PC-3 (cell line): ENCODE results near the gene SEC22A. TPM values are rescaled to one million over a fixed set of nuclear protein-coding genes. Genes with fewer than 3 reads are reported as not detected.

Source experiments
- ATAC-seq: fragments of 200-7000 bp; cut with Tn5 transposase; 2 replicates; pipeline ENCODE4 v1.9.1; 2020; ENCODE audit warnings: mild to moderate bottlenecking, moderate library complexity
- Bru-seq: library from RNA; stranded (reverse); fragments of 400-500 nt; gene quantifications from one replicate; lab custom pipeline; 2021; lab: Mats Ljungman, UMichigan
- BruChase-seq, 2 experiments: library from RNA; stranded (reverse); fragments of 400-500 nt; gene quantifications; one replicate each; lab custom pipeline; 2021; lab: Mats Ljungman, UMichigan
- BruUV-seq: library from RNA; stranded (reverse); fragments of 400-500 nt; replicated peaks from 2 replicates; lab custom pipeline; 2021; lab: Mats Ljungman, UMichigan
- CTCF ChIA-PET: fragments of 300-600 bp; sonication (Branson Sonifier 250); formaldehyde crosslinking; loops from one replicate; lab custom pipeline; 2022; ENCODE audit warnings: antibody characterized with exemption; lab: Charles Lee
- POLR2A ChIA-PET: fragments of 300-600 bp; sonication (Branson Sonifier 250); formaldehyde crosslinking; loops from one replicate; lab custom pipeline; 2022; ENCODE audit warnings: antibody characterized with exemption; ENCODE audit not compliant: unreplicated experiment; lab: Charles Lee
- DNase-seq: peaks from one replicate; pipeline ENCODE4 v3.0.0-alpha.2; 2015
- H2AFZ ChIP-seq: fragments of 300-600 bp; sonication (generic); 2 replicates; pipeline ENCODE4 v1.6.0; 2016; ENCODE audit warnings: antibody characterized with exemption, low read length
- H3F3A ChIP-seq: fragments of 300-600 bp; sonication (generic); one replicate; pipeline ENCODE4 v1.6.0; 2017; ENCODE audit warnings: antibody characterized with exemption, low read length, control low read depth, mild to moderate bottlenecking; ENCODE audit not compliant: unreplicated experiment
- H3K27ac ChIP-seq: fragments of 300-600 bp; sonication (generic); 2 replicates; pipeline ENCODE4 v1.5.1; 2016; ENCODE audit warnings: mild to moderate bottlenecking, low read length
- H3K27me3 ChIP-seq: fragments of 300-600 bp; sonication (generic); 2 replicates; pipeline ENCODE4 v1.6.1; 2016; ENCODE audit warnings: low read length, mixed read lengths
- H3K36me3 ChIP-seq: fragments of 300-600 bp; sonication (generic); 2 replicates; pipeline ENCODE4 v1.6.1; 2016; ENCODE audit warnings: low read depth, mixed run types, low read length, mixed read lengths
- H3K4me1 ChIP-seq: fragments of 300-600 bp; sonication (generic); 2 replicates; pipeline ENCODE4 v1.5.1; 2016; ENCODE audit warnings: low read length; ENCODE audit not compliant: insufficient read depth
- H3K4me2 ChIP-seq: fragments of 300-600 bp; sonication (generic); 2 replicates; pipeline ENCODE4 v1.6.0; 2016; ENCODE audit warnings: low read length
- H3K4me3 ChIP-seq: fragments of 300-600 bp; sonication (generic); 2 replicates; pipeline ENCODE4 v1.5.1; 2016; ENCODE audit warnings: mild to moderate bottlenecking, low read length, mixed read lengths
- H3K79me2 ChIP-seq: fragments of 300-600 bp; sonication (generic); 2 replicates; pipeline ENCODE4 v1.6.1; 2017; ENCODE audit warnings: low read length, mixed read lengths
- H3K9ac ChIP-seq: fragments of 300-600 bp; sonication (generic); 2 replicates; pipeline ENCODE4 v1.6.0; 2016; ENCODE audit warnings: mild to moderate bottlenecking, low read length
- H3K9me2 ChIP-seq: fragments of 300-600 bp; sonication (generic); replicated peaks from 2 replicates; pipeline ENCODE4 v1.6.1; 2016; ENCODE audit warnings: mixed run types, low read length, mixed read lengths
- H3K9me3 ChIP-seq: fragments of 300-600 bp; sonication (generic); 2 replicates; pipeline ENCODE4 v1.6.1; 2016; ENCODE audit warnings: low read length, mixed read lengths
- H4K20me1 ChIP-seq: fragments of 300-600 bp; sonication (generic); 2 replicates; pipeline ENCODE4 v1.6.1; 2016; ENCODE audit warnings: low read length, mixed read lengths
- EZH2 ChIP-seq: fragments of 300-600 bp; sonication (generic); IDR thresholded peaks from one replicate; pipeline ENCODE4 v1.6.1; 2017; ENCODE audit warnings: antibody characterized with exemption, mild to moderate bottlenecking, low read length; ENCODE audit not compliant: unreplicated experiment
- EZH2phosphoT487 ChIP-seq: fragments of 300-600 bp; sonication (generic); IDR thresholded peaks from 2 replicates; pipeline ENCODE4 v1.6.1; 2018; ENCODE audit warnings: mild to moderate bottlenecking, antibody characterized with exemption, low read length, borderline replicate concordance
- intact Hi-C: fragments of 100-400 bp; cut with micrococcal nuclease; formaldehyde crosslinking; loops from 2 replicates; pipeline ENCODE4 v1.9.0; 2023
- long read RNA-seq: library from polyadenylated mRNA; unstranded; transcript quantifications from one replicate; pipeline ENCODE4 v2.0.0, GENCODE V29; 2021; ENCODE audit not compliant: unreplicated experiment
- total RNA-seq: library from RNA; depleted of rRNA; stranded (reverse); fragments of >200 nt; gene quantifications from 2 replicates; pipeline ENCODE4 v1.2.3, GENCODE V29; 2014; rRNA removed
- TF ChIP-seq, protein P1 (sequence below): fragments of 300-600 bp; sonication (generic); conservative IDR thresholded peaks from 2 replicates; pipeline ENCODE4 v1.5.1; 2017; ENCODE audit warnings: antibody characterized with exemption, low read depth, mild to moderate bottlenecking, low read length

The SEC22A gene
- 34.3 and 37.9 TPM in 2 replicates for total RNA-seq
- percentile 89 among the genes with signal in this experiment for Bru-seq, nascent RNA
- percentile 79 among the genes with signal in this experiment for BruChase-seq, experiment 1, labeled RNA remaining after a 6-hour chase
- percentile 83 among the genes with signal in this experiment for BruChase-seq, experiment 2, labeled RNA remaining after a 2-hour chase
- long read RNA-seq, full-length matches to known transcripts = 38 of 55 reads
- long read RNA-seq, partial matches to known transcripts = 3 of 55 reads
- long read RNA-seq, other reads (novel, unspliced or antisense) = 14 of 55 reads

DNA sequence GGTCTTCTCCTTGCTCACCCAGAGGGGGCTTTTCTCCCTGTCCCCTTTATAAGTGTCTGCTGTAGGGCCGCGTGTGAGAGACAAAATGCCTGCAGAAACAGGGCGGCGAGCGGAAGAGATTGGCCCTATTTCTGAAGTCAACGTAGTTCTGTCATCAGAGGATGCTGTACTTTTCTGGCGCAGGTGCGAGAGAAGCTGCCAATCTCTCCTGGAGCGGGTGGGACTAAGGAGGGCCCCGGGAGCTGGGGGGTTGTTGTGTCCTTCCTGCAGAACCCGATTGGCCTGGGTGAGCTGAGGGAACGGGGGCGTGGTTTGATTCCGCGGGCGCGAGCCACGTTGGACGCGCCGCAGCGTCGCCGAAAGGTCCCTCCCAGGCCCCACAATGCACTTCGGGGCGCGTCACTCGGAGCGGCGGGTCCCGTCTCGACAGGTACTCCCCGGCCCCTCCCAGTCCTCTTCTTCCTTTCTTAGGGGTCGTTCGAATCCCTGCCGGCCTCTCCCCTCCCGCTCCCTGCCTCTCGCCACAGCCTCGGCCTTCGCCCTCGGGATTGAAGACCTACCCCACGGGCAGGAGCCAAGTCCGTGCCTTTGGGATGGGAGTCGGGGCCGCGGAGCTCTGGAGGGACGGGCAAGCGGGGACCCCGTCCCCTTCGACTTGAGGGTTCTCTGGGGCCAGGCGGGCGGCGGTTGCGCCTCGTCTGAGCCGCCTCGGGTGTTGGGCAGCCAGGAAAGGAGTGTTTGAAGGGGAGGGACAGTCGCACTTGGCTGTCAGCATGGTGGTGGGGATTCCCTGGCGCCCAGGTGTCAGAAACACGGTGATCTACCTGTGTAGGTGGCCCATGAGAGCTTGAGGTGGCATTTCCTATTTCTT is at the start of gene SEC22A:
Gene SEC22A, plus strand, starts transcription at position 387 of the 871 bp plus-strand sequence. CDS start 7,275 bp downstream, outside the sequence.
- Histone ChIP-seq H3F3A (no peaks in the 10 kb centered on the region), H4K20me1 (no peaks in the 10 kb centered on the region), H3K79me2 (peaks cover 50% of the 10 kb centered on the region), H3K9me2 (no peaks in the 10 kb centered on the region), H3K9ac (peak within 1 kb of the TSS; percentile 96), H3K36me3 (no peaks in the 10 kb centered on the region), H3K4me3 (peak within 1 kb of the TSS; percentile 96), H3K27ac (peak within 1 kb of the TSS; percentile 25), H3K4me2 (peak within 1 kb of the TSS; percentile 85), H3K27me3 (no peaks in the 10 kb centered on the region), H2AFZ (peak within 1 kb of the TSS; percentile 88), H3K9me3 (no peaks in the 10 kb centered on the region), H3K4me1 (peaks cover 14% of the 10 kb centered on the region)
- ChIA-PET CTCF (interaction anchor here (0.7 kb wide), 1 partner anchor 61 kb away, joined by 3 read pairs; no protein-coding TSS in a partner anchor), POLR2A (interaction anchor here (0.5 to 1.0 kb wide), 5 partner anchors 8 to 44 kb away, joined by 3 to 7 read pairs (median 3); no protein-coding TSS in a partner anchor)
- ATAC-seq (peak; percentile 99), DNase-seq (peak; percentile 99)
- TF ChIP-seq, protein P1, sequence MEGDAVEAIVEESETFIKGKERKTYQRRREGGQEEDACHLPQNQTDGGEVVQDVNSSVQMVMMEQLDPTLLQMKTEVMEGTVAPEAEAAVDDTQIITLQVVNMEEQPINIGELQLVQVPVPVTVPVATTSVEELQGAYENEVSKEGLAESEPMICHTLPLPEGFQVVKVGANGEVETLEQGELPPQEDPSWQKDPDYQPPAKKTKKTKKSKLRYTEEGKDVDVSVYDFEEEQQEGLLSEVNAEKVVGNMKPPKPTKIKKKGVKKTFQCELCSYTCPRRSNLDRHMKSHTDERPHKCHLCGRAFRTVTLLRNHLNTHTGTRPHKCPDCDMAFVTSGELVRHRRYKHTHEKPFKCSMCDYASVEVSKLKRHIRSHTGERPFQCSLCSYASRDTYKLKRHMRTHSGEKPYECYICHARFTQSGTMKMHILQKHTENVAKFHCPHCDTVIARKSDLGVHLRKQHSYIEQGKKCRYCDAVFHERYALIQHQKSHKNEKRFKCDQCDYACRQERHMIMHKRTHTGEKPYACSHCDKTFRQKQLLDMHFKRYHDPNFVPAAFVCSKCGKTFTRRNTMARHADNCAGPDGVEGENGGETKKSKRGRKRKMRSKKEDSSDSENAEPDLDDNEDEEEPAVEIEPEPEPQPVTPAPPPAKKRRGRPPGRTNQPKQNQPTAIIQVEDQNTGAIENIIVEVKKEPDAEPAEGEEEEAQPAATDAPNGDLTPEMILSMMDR = no peak
- TF ChIP-seq EZH2phosphoT487 = no peak
- TF ChIP-seq EZH2 = no peak
- BruUV-seq = no TSS peak
- intact Hi-C loops = loop anchor here (5.0 kb wide), 1 partner anchor 134 kb away; the partner anchor contains the start of gene PDIA5

GRCh38 chr3:123152687-123153086 is 49.1 kb upstream of the SEC22A start:
- H3K9me2 ChIP-seq = no peaks in the 10 kb centered on the region
- no peaks in the 10 kb centered on the region for H3F3A ChIP-seq
- H3K79me2 ChIP-seq = no peaks in the 10 kb centered on the region
- TF ChIP-seq, protein P1 = no peak
- no peak for TF ChIP-seq EZH2phosphoT487
- no peak overlapping the region for H3K4me3 ChIP-seq
- no peak overlapping the region for H3K27ac ChIP-seq
- ChIA-PET POLR2A (no interaction called here), CTCF (no interaction called here)
- no peaks in the 10 kb centered on the region for H4K20me1 ChIP-seq
- no TSS peak for BruUV-seq
- ATAC-seq (no peak), DNase-seq (no peak)
- intact Hi-C loops = no loop called here
- H3K9ac ChIP-seq = no peak overlapping the region
- no peaks in the 10 kb centered on the region for H3K9me3 ChIP-seq
- no peak overlapping the region for H3K4me2 ChIP-seq
- H3K4me1 ChIP-seq = peaks cover 9% of the 10 kb centered on the region
- H3K36me3 ChIP-seq = peaks cover 34% of the 10 kb centered on the region; the same call in 1 of the 2 replicates
- H3K27me3 ChIP-seq = no peaks in the 10 kb centered on the region
- H2AFZ ChIP-seq = no peak overlapping the region
